HepG2 (cell line): ENCODE results near the gene TACC3. TPM values are rescaled to one million over a fixed set of nuclear protein-coding genes. Genes with fewer than 3 reads are reported as not detected.

Experiments used
- CBX5 ChIP-seq: sonication (generic); formaldehyde crosslinking; IDR thresholded peaks from 2 replicates; pipeline ENCODE4 v1.4.0; 2020; ENCODE audit warnings: missing genetic modification reagents, borderline replicate concordance
- DNMT3B ChIP-seq: conservative IDR thresholded peaks from 2 replicates; pipeline ENCODE4 v1.6.1; 2016; ENCODE audit warnings: missing biosample characterization, control low read depth
- ELF4 ChIP-seq: sonication (generic); formaldehyde crosslinking; IDR thresholded peaks from 2 replicates; pipeline ENCODE4 v1.5.0; 2020; ENCODE audit warnings: missing genetic modification reagents, mild to moderate bottlenecking, moderate library complexity, borderline replicate concordance
- ISX ChIP-seq: sonication (generic); formaldehyde crosslinking; conservative IDR thresholded peaks from 2 replicates; pipeline ENCODE4 v1.5.0; 2020; ENCODE audit warnings: missing genetic modification reagents
- PAXIP1 ChIP-seq: sonication (generic); formaldehyde crosslinking; conservative IDR thresholded peaks from 2 replicates; pipeline ENCODE4 v1.4.0; 2020; ENCODE audit warnings: mild to moderate bottlenecking, missing genetic modification reagents, moderate library complexity
- POLR2AphosphoS2 ChIP-seq: IDR thresholded peaks from 2 replicates; pipeline ENCODE4 v1.6.1; 2011; ENCODE audit warnings: low read depth, low read length, improper control_type of control experiment
- SMAD1 ChIP-seq: sonication (generic); formaldehyde crosslinking; IDR thresholded peaks from 2 replicates; pipeline ENCODE4 v1.4.0; 2020; ENCODE audit warnings: missing genetic modification reagents, low read depth, mild to moderate bottlenecking, borderline replicate concordance
- TAF1 ChIP-seq: sonication (generic); formaldehyde crosslinking; IDR thresholded peaks from 2 replicates; pipeline ENCODE4 v1.4.0; 2020; ENCODE audit warnings: missing genetic modification reagents
- TCF12 ChIP-seq, 2 experiments: fragments of 450-650 bp in 1 of 2; sonication (generic) in 1 of 2; formaldehyde crosslinking in 1 of 2; IDR thresholded peaks; 2 replicates each; pipeline versions ENCODE4 v1.6.1 to v1.8.0; 2017 to 2022; ENCODE audit warnings: antibody characterized with exemption in 1 of 2, mild to moderate bottlenecking in 1 of 2, missing genetic modification reagents in 1 of 2, moderate library complexity in 1 of 2
- ZBTB14 ChIP-seq: sonication (generic); formaldehyde crosslinking; IDR thresholded peaks from 2 replicates; pipeline ENCODE4 v1.4.0; 2020; ENCODE audit warnings: missing genetic modification reagents
- ZBTB38 ChIP-seq: sonication (generic); formaldehyde crosslinking; IDR thresholded peaks from 2 replicates; pipeline ENCODE4 v1.5.1; 2020; ENCODE audit warnings: mild to moderate bottlenecking, missing genetic modification reagents
- ZNF383 ChIP-seq: sonication (generic); formaldehyde crosslinking; IDR thresholded peaks from 2 replicates; pipeline ENCODE4 v1.4.0; 2020; ENCODE audit warnings: missing genetic modification reagents, mild to moderate bottlenecking, borderline replicate concordance
- ZNF777 ChIP-seq: sonication (generic); formaldehyde crosslinking; IDR thresholded peaks from 2 replicates; pipeline ENCODE4 v1.4.0; 2020; ENCODE audit warnings: missing genetic modification reagents
- ZSCAN31 ChIP-seq: sonication (generic); formaldehyde crosslinking; IDR thresholded peaks from 2 replicates; pipeline ENCODE4 v1.5.0; 2020; ENCODE audit warnings: low read depth, mild to moderate bottlenecking, missing genetic modification reagents
- polyA plus RNA-seq, 8 experiments: library from polyadenylated mRNA; depleted of rRNA in 3 of 8; stranded (reverse) in 7 of 8; unstranded in 1 of 8; fragments of >200 nt; fragmentation: Illumina TruSeq in 4 of 8; extraction: Trizol in 4 of 8; gene quantifications; 2 replicates each; pipeline versions ENCODE4 v1.2.1 to v1.2.3, GENCODE V29; 2011 to 2016; ENCODE audit warnings: low read depth in 4 of 8, missing spikeins in 1 of 8, mixed read lengths in 1 of 8; ENCODE audit not compliant: insufficient read depth in 1 of 8
- total RNA-seq, 5 experiments: library from RNA; depleted of rRNA; stranded (reverse); fragments of >200 nt; fragmentation: Illumina TruSeq; extraction: Trizol; gene quantifications; 2 replicates each; pipeline ENCODE4 v1.2.3, GENCODE V29; 2016; ENCODE audit warnings: low read depth in 1 of 5
- TF ChIP-seq, protein P1 (sequence below): IDR thresholded peaks from 2 replicates; pipeline ENCODE4 v1.6.1; 2012; ENCODE audit warnings: low read length, improper control_type of control experiment
- TF ChIP-seq, protein P2 (sequence below): sonication (generic); formaldehyde crosslinking; IDR thresholded peaks from 2 replicates; pipeline ENCODE4 v1.4.0; 2020; ENCODE audit warnings: missing genetic modification reagents, borderline replicate concordance

The TACC3 gene
- total and polyA plus RNA-seq, 2 of the 13 experiments (the other 11 are each of a cell fraction or from before 2014, with no cell fraction given) = 20.3 to 21.2 TPM

DNA sequence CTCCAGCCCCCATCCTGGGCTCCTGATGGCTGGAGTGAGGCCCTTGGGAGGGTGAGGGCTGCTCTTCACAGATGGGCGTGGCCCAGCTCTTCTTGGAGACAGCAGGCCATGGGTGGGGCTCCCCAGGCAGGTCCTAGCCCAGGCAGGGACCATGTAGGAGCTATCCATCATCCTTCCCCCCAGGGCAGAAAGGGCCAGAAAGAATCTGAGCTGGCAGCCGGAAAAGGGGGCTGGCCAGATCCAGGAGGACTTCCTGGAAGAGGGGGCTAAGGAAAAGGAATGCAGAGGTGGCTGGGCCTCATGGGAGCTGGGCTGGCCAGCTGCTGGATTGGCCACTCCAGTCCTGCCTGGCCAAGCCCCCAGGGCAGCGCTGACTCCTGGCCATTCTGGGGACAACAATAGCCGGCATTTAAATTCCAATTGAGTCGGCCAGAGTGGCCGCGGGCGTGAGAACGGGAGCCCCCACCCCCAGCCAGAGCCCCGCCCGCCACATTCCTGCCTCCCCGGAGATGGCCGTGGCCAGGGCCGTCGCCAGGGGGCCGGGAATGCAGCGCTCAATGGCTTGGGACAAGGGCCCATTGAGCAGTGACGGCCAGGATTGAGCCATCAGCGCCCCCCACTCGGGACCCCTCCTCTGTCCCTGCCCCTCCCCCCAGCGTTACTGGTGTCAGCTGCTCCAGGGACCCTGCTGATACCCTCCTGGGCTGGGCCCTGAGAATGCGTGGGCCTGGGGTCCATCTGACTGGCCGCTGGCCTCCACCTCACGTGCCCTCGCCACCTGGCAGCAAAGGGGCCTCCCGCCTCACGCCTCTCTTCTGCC lies 56.7 kb downstream of the TACC3 start (continued):
- TF ChIP-seq ZBTB14 (peak; percentile 23; the same call in 1 of the 2 replicates), TAF1 (CRISPR knock-in tag) (0 out of 2 replicates have a peak, but pooled peaks have one; percentile 51), TCF12 (IDR thresholded peaks at IDR 0.05) (no peak), TCF12 (CRISPR knock-in tag; IDR thresholded peaks at IDR 0.05) (no peak), ZBTB38 (CRISPR knock-in tag) (peak; percentile 10; the same call in 1 of the 2 replicates), ZSCAN31 (no peak), POLR2AphosphoS2 (no peak), DNMT3B (no peak), PAXIP1 (CRISPR knock-in tag) (0 out of 2 replicates have a peak, but pooled peaks have one; percentile 35), SMAD1 (no peak), CBX5 (CRISPR knock-in tag) (no peak), ZNF777 (CRISPR knock-in tag) (0 out of 2 replicates have a peak, but pooled peaks have one; percentile 44), ELF4 (CRISPR knock-in tag) (no peak), ISX (CRISPR knock-in tag) (0 out of 2 replicates have a peak, but pooled peaks have one; percentile 65), ZNF383 (CRISPR knock-in tag) (no peak)
- TF ChIP-seq, protein P1, sequence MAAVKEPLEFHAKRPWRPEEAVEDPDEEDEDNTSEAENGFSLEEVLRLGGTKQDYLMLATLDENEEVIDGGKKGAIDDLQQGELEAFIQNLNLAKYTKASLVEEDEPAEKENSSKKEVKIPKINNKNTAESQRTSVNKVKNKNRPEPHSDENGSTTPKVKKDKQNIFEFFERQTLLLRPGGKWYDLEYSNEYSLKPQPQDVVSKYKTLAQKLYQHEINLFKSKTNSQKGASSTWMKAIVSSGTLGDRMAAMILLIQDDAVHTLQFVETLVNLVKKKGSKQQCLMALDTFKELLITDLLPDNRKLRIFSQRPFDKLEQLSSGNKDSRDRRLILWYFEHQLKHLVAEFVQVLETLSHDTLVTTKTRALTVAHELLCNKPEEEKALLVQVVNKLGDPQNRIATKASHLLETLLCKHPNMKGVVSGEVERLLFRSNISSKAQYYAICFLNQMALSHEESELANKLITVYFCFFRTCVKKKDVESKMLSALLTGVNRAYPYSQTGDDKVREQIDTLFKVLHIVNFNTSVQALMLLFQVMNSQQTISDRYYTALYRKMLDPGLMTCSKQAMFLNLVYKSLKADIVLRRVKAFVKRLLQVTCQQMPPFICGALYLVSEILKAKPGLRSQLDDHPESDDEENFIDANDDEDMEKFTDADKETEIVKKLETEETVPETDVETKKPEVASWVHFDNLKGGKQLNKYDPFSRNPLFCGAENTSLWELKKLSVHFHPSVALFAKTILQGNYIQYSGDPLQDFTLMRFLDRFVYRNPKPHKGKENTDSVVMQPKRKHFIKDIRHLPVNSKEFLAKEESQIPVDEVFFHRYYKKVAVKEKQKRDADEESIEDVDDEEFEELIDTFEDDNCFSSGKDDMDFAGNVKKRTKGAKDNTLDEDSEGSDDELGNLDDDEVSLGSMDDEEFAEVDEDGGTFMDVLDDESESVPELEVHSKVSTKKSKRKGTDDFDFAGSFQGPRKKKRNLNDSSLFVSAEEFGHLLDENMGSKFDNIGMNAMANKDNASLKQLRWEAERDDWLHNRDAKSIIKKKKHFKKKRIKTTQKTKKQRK = no peak
- TF ChIP-seq, protein P2, sequence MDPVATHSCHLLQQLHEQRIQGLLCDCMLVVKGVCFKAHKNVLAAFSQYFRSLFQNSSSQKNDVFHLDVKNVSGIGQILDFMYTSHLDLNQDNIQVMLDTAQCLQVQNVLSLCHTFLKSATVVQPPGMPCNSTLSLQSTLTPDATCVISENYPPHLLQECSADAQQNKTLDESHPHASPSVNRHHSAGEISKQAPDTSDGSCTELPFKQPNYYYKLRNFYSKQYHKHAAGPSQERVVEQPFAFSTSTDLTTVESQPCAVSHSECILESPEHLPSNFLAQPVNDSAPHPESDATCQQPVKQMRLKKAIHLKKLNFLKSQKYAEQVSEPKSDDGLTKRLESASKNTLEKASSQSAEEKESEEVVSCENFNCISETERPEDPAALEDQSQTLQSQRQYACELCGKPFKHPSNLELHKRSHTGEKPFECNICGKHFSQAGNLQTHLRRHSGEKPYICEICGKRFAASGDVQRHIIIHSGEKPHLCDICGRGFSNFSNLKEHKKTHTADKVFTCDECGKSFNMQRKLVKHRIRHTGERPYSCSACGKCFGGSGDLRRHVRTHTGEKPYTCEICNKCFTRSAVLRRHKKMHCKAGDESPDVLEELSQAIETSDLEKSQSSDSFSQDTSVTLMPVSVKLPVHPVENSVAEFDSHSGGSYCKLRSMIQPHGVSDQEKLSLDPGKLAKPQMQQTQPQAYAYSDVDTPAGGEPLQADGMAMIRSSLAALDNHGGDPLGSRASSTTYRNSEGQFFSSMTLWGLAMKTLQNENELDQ (CRISPR knock-in tag) = no peak
